ENCODE measurements around the gene EIF6. TPM values are rescaled to one million over a fixed set of nuclear protein-coding genes. Genes with fewer than 3 reads are reported as not detected.

The EIF6 gene
- total RNA-seq, 4 donors from 2014 or later, result 176 to 240 (median 198) TPM

- no peak overlapping the region for H3K27ac ChIP-seq
Measured at GRCh38 chr20:35287509-35288324, 3.1 kb upstream of the EIF6 start.

GRCh38 chr20:35286899-35287508 lies 2.4 kb upstream of the EIF6 start:
- TF ChIP-seq POLR2A (IDR thresholded peaks at IDR 0.05), result no peak
- no peak for TF ChIP-seq CTCF (IDR thresholded peaks at IDR 0.05)
- Histone ChIP-seq H3K9me3 (no peaks in the 10 kb centered on the region), H3K4me1 (peaks cover 19 to 61% (median 25%) of the 10 kb centered on the region in 3 donors), H3K27me3 (peaks cover 0 to 3% (median 0%) of the 10 kb centered on the region in 4 donors), H3K27ac (no peak overlapping the region), H3K4me3 (no peak overlapping the region), H3K36me3 (peaks cover 0 to 41% (median 0%) of the 10 kb centered on the region in 3 donors)
- 91% methylated on average over 6 of the region's 17 CpGs; no CpG with 5 or more reads in 1 of the 2 donors for WGBS, 2 donors
- no peak for DNase-seq
- intact Hi-C loops (cut with DNase I), result no loop called here

More at GRCh38 chr20:35287509-35288324, 3.1 kb upstream of the EIF6 start:
- 86 to 93% methylated on average over 3 to 22 of the region's 28 CpGs for WGBS, 2 donors
- Histone ChIP-seq H3K4me3 (no peak overlapping the region), H3K27me3 (peaks cover 0 to 9% (median 0%) of the 10 kb centered on the region in 4 donors), H3K9me3 (no peaks in the 10 kb centered on the region), H3K4me1 (peaks cover 19 to 60% (median 22%) of the 10 kb centered on the region in 3 donors), H3K36me3 (peaks cover 0 to 33% (median 0%) of the 10 kb centered on the region in 3 donors)
- no peak for DNase-seq
- intact Hi-C loops (cut with DNase I), result no loop called here
- TF ChIP-seq POLR2A (IDR thresholded peaks at IDR 0.05) (no peak), CTCF (IDR thresholded peaks at IDR 0.05) (no peak)

- DNase-seq, result no peak
- H3K27me3 ChIP-seq, result no peaks in the 10 kb centered on the region
- intact Hi-C loops (cut with DNase I), result no loop called here
- H3K27ac ChIP-seq, result peak overlapping the region in 3 of 4 donors; percentile 41 to 96 (median 53)
- no peak overlapping the region for H3K4me3 ChIP-seq
- TF ChIP-seq CTCF (IDR thresholded peaks at IDR 0.05) (no peak), POLR2A (IDR thresholded peaks at IDR 0.05) (no peak)
- WGBS, 2 donors, result 79 to 93% methylated on average over 5 to 7 of the region's 12 CpGs
- peaks cover 19 to 64% (median 27%) of the 10 kb centered on the region in 3 donors for H3K4me1 ChIP-seq
- peaks cover 0 to 48% (median 3%) of the 10 kb centered on the region in 3 donors for H3K36me3 ChIP-seq
- no peaks in the 10 kb centered on the region for H3K9me3 ChIP-seq
Measured at GRCh38 chr20:35286077-35286898, 1.7 kb upstream of the EIF6 start.

- Histone ChIP-seq H3K36me3 (peaks cover 0 to 50% (median 4%) of the 10 kb centered on the region in 3 donors), H3K27me3 (no peaks in the 10 kb centered on the region), H3K9me3 (no peaks in the 10 kb centered on the region), H3K4me3 (no peak overlapping the region), H3K27ac (peak overlapping the region in 3 of 4 donors; percentile 41 to 96 (median 96)), H3K4me1 (peaks cover 19 to 63% (median 27%) of the 10 kb centered on the region in 3 donors)
- intact Hi-C loops (cut with DNase I), result no loop called here
- no peak for DNase-seq
- WGBS, 2 donors, result 39 to 41% methylated on average over 5 of the region's 5 CpGs
- TF ChIP-seq POLR2A (IDR thresholded peaks at IDR 0.05) (no peak), CTCF (IDR thresholded peaks at IDR 0.05) (no peak)
Measured at GRCh38 chr20:35285806-35286076, 1.2 kb upstream of the EIF6 start.

Measured in esophagus squamous epithelium (tissue), 5 donors.